ENCODE results near the gene TRIM59. TPM values are rescaled to one million over a fixed set of nuclear protein-coding genes. Genes with fewer than 3 reads are reported as not detected.

Gene TRIM59
- total RNA-seq, 1 experiment from 2014 or later: 25.3 TPM

- CTCF ChIA-PET: no interaction called here
These were observed 32.3 kb upstream of the TRIM59 start for GRCh38 chr3:160481856-160482255.

GRCh38 chr3:160480931-160481330, 31.3 kb upstream of the TRIM59 start:
- Histone ChIP-seq H4K20me1 (ENCODE audit: low read length) (no peaks in the 10 kb centered on the region), H3K79me2 (ENCODE audit: low read length) (no peaks in the 10 kb centered on the region), H3K4me2 (ENCODE audit: low read length) (no peak overlapping the region), H2AFZ (ENCODE audit: low read length) (no peak overlapping the region), H3K4me1 (ENCODE audit: insufficient read depth, low read length) (no peaks in the 10 kb centered on the region), H3K27me3 (ENCODE audit: low read length) (no peaks in the 10 kb centered on the region), H3K9me2 (replicated peaks; ENCODE audit: low read length) (no peaks in the 10 kb centered on the region), H3F3A (ENCODE audit: low read length, unreplicated experiment) (no peaks in the 10 kb centered on the region), H3K36me3 (ENCODE audit: low read depth, low read length) (no peaks in the 10 kb centered on the region), H3K27ac (ENCODE audit: low read length) (no peak overlapping the region), H3K9me3 (ENCODE audit: low read length) (no peaks in the 10 kb centered on the region), H3K4me3 (ENCODE audit: low read length) (no peak overlapping the region), H3K9ac (ENCODE audit: low read length) (no peak overlapping the region)
- POLR2A ChIA-PET (ENCODE audit: unreplicated experiment): no interaction called here
- CTCF ChIA-PET: no interaction called here
- TF ChIP-seq EZH2 (IDR thresholded peaks at IDR 0.05; ENCODE audit: low read length, unreplicated experiment) (no peak), EZH2phosphoT487 (IDR thresholded peaks at IDR 0.05; ENCODE audit: borderline replicate concordance, low read length) (no peak), CTCF (conservative IDR thresholded peaks at IDR 0.05; ENCODE audit: low read depth, low read length) (no peak)
- intact Hi-C loops (cut with micrococcal nuclease): loop anchor here (10.0 kb wide), 1 partner anchor 46 kb away; no protein-coding TSS in a partner anchor
- ATAC-seq: no peak; the same call in 1 of the 2 replicates
- peak; percentile 19 for DNase-seq
- BruUV-seq (replicated peaks): no TSS peak

More at GRCh38 chr3:160481856-160482255, 32.3 kb upstream of the TRIM59 start:
- H2AFZ ChIP-seq (ENCODE audit: low read length): no peak overlapping the region
- H3K4me3 ChIP-seq (ENCODE audit: low read length): no peak overlapping the region
- no peaks in the 10 kb centered on the region for H3K4me1 ChIP-seq (ENCODE audit: insufficient read depth, low read length)
- POLR2A ChIA-PET (ENCODE audit: unreplicated experiment): no interaction called here
- H3K79me2 ChIP-seq (ENCODE audit: low read length): no peaks in the 10 kb centered on the region
- no peaks in the 10 kb centered on the region for H3K27me3 ChIP-seq (ENCODE audit: low read length)
- H4K20me1 ChIP-seq (ENCODE audit: low read length): no peaks in the 10 kb centered on the region
- H3K36me3 ChIP-seq (ENCODE audit: low read depth, low read length): no peaks in the 10 kb centered on the region
- no TSS peak for BruUV-seq (replicated peaks)
- no peaks in the 10 kb centered on the region for H3K9me2 ChIP-seq (replicated peaks; ENCODE audit: low read length)
- no peak overlapping the region for H3K4me2 ChIP-seq (ENCODE audit: low read length)
- DNase-seq (no peak), ATAC-seq (no peak)
- H3K9me3 ChIP-seq (ENCODE audit: low read length): no peaks in the 10 kb centered on the region
- H3K27ac ChIP-seq (ENCODE audit: low read length): no peak overlapping the region
- H3K9ac ChIP-seq (ENCODE audit: low read length): no peak overlapping the region
- TF ChIP-seq EZH2phosphoT487 (IDR thresholded peaks at IDR 0.05; ENCODE audit: borderline replicate concordance, low read length) (no peak), EZH2 (IDR thresholded peaks at IDR 0.05; ENCODE audit: low read length, unreplicated experiment) (no peak), CTCF (conservative IDR thresholded peaks at IDR 0.05; ENCODE audit: low read depth, low read length) (no peak)
- intact Hi-C loops (cut with micrococcal nuclease): loop anchor here (10.0 kb wide), 1 partner anchor 47 kb away; no protein-coding TSS in a partner anchor
- no peaks in the 10 kb centered on the region for H3F3A ChIP-seq (ENCODE audit: low read length, unreplicated experiment)

- Histone ChIP-seq H3K27ac (ENCODE audit: low read length) (no peak overlapping the region), H3K4me2 (ENCODE audit: low read length) (no peak overlapping the region), H3K9ac (ENCODE audit: low read length) (no peak overlapping the region), H3K9me2 (replicated peaks; ENCODE audit: low read length) (no peaks in the 10 kb centered on the region), H3K79me2 (ENCODE audit: low read length) (no peaks in the 10 kb centered on the region), H3K4me1 (ENCODE audit: insufficient read depth, low read length) (no peaks in the 10 kb centered on the region), H3K9me3 (ENCODE audit: low read length) (no peaks in the 10 kb centered on the region), H4K20me1 (ENCODE audit: low read length) (no peaks in the 10 kb centered on the region), H3K27me3 (ENCODE audit: low read length) (no peaks in the 10 kb centered on the region), H3K4me3 (ENCODE audit: low read length) (no peak overlapping the region), H3F3A (ENCODE audit: low read length, unreplicated experiment) (no peaks in the 10 kb centered on the region), H2AFZ (ENCODE audit: low read length) (no peak overlapping the region), H3K36me3 (ENCODE audit: low read depth, low read length) (no peaks in the 10 kb centered on the region)
- BruUV-seq (replicated peaks): no TSS peak
- no peak for TF ChIP-seq CTCF (conservative IDR thresholded peaks at IDR 0.05; ENCODE audit: low read depth, low read length)
- TF ChIP-seq EZH2phosphoT487 (IDR thresholded peaks at IDR 0.05; ENCODE audit: borderline replicate concordance, low read length): no peak
- TF ChIP-seq EZH2 (IDR thresholded peaks at IDR 0.05; ENCODE audit: low read length, unreplicated experiment): no peak
- ATAC-seq: no peak
- POLR2A ChIA-PET (ENCODE audit: unreplicated experiment): no interaction called here
- CTCF ChIA-PET: no interaction called here
- intact Hi-C loops (cut with micrococcal nuclease): no loop called here
- DNase-seq: no peak
These were observed 29.8 kb upstream of the TRIM59 start for GRCh38 chr3:160479376-160479775.

Data from PC-3 (cell line).